Calu3 (cell line): Measurements from ENCODE around the gene PLXNA4. TPM values are rescaled to one million over a fixed set of nuclear protein-coding genes. Genes with fewer than 3 reads are reported as not detected.

Experiments used
- BruUV-seq: library from RNA; stranded (reverse); fragments of 400-500 nt; replicated peaks from 2 replicates; lab custom pipeline; 2021; lab: Mats Ljungman, UMichigan
- CTCF ChIA-PET: fragments of 300-600 bp; sonication (Branson Sonifier 250); formaldehyde crosslinking; loops from one replicate; lab custom pipeline; 2022; ENCODE audit warnings: antibody characterized with exemption; lab: Charles Lee
- DNase-seq: peaks from one replicate; pipeline ENCODE4 v3.0.0; 2022
- H3K27ac Mint-ChIP-seq: one replicate; pipeline ENCODE4 v1.8.0; 2022; ENCODE audit warnings: mixed read lengths; ENCODE audit not compliant: unreplicated experiment
- H3K27me3 Mint-ChIP-seq: one replicate; pipeline ENCODE4 v1.8.0; 2022; ENCODE audit warnings: mixed read lengths; ENCODE audit not compliant: unreplicated experiment
- H3K36me3 Mint-ChIP-seq: one replicate; pipeline ENCODE4 v1.8.0; 2022; ENCODE audit warnings: mild to moderate bottlenecking, moderate library complexity, mixed read lengths; ENCODE audit not compliant: insufficient read depth, unreplicated experiment
- H3K4me1 Mint-ChIP-seq: one replicate; pipeline ENCODE4 v1.8.0; 2022; ENCODE audit warnings: mild to moderate bottlenecking, low read depth, mixed read lengths; ENCODE audit not compliant: unreplicated experiment
- H3K4me3 Mint-ChIP-seq: one replicate; pipeline ENCODE4 v1.8.0; 2022; ENCODE audit warnings: mild to moderate bottlenecking, low read depth, moderate library complexity, mixed read lengths; ENCODE audit not compliant: unreplicated experiment
- H3K9me3 Mint-ChIP-seq: one replicate; pipeline ENCODE4 v1.8.0; 2022; ENCODE audit warnings: low read depth, mixed read lengths; ENCODE audit not compliant: unreplicated experiment
- CTCF ChIP-seq: fragments of 200-600 bp; IDR thresholded peaks from one replicate; pipeline ENCODE4 v1.8.0; 2022; ENCODE audit warnings: antibody characterized with exemption; ENCODE audit not compliant: unreplicated experiment
- intact Hi-C: fragments of 100-400 bp; cut with micrococcal nuclease; formaldehyde crosslinking; loops from one replicate; pipeline ENCODE4 v1.10.0; 2022; ENCODE audit not compliant: unreplicated experiment
- total RNA-seq: library from RNA; stranded (reverse); gene quantifications from 2 replicates; pipeline ENCODE4 v1.2.3, GENCODE V29; 2022

PLXNA4 gene
- total RNA-seq, 1 experiment from 2014 or later, result not detected

DNA sequence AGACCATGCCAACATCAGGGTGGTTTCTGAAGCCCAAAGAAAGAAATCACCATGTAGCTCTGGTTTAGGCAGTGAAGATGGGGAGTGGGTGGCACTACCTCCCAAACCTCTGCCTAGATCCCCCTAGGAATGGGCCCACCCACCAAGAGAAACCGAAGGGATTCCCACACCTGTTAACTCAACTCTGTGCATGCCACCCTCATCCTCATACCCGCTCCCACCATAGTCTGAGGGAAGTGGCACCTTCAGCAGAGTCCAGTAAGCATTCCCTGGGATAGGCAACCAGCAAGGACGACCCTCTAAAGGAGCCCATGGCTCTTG is 1.7 kb upstream of the PLXNA4 start:
- TF ChIP-seq CTCF, result no peak
- H3K4me3 Mint-ChIP-seq, result peak overlapping the region; percentile 19
- no TSS peak for BruUV-seq
- no peak for DNase-seq
- CTCF ChIA-PET, result no interaction called here
- intact Hi-C loops, result no loop called here
- H3K27me3 Mint-ChIP-seq, result peaks cover 84% of the 10 kb centered on the region
- H3K9me3 Mint-ChIP-seq, result no peaks in the 10 kb centered on the region
- no peaks in the 10 kb centered on the region for H3K36me3 Mint-ChIP-seq
- no peaks in the 10 kb centered on the region for H3K4me1 Mint-ChIP-seq
- no peak overlapping the region for H3K27ac Mint-ChIP-seq

DNA sequence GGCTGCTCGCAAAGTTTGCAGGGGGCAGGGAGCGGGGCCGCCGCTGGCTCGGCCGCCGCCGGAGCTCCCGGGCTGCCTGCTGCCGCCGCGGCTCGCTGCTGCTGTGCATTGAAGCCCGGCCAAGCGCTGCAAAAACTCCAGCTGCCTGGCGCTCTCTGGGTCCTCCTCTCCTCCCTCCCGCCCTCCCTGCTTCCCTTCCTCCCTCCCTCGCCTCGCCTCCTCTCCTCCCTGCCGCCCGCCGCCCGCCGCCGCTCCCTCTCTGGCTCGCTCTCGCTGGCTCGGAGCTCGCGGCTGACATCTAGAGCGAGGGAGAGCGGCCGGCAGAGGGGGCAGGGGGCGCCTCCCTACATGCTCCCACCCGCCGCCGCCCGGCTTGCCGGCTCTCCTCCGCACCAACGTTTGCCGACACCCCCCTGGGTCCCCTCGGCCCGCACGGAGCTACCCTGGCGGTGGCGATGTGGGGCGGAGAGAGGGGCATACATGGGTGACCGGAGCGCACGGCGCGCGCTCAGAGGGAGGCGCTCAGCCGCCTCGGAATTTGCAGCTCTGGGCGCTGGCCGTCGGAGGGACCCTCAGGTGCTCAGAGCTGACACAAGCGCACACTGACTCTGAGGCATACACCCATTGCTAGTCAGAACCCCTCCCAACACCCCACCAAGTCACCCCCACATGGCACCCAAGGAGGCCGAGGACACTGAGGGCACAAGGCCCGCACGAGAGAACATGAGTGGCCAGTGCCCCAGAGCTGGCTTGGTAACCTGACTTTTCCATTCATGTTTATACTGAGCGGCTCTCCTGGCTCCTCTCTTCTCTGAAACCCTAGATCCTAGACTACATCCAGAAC is 1.2 kb upstream of the PLXNA4 start:
- H3K4me3 Mint-ChIP-seq, result peak overlapping the region; percentile 19

GRCh38 chr7:132576721-132577085 is 433 bp upstream of the PLXNA4 start:
- Mint-ChIP-seq H3K27me3 (peaks cover 84% of the 10 kb centered on the region), H3K36me3 (no peaks in the 10 kb centered on the region), H3K27ac (no peak overlapping the region), H3K4me1 (no peaks in the 10 kb centered on the region), H3K4me3 (no peak overlapping the region), H3K9me3 (no peaks in the 10 kb centered on the region)
- no peak for DNase-seq
- no peak for TF ChIP-seq CTCF
- intact Hi-C loops, result no loop called here
- CTCF ChIA-PET, result interaction anchor here (0.6 kb wide), 2 partner anchors 217 to 256 kb away, joined by 3 to 6 read pairs; no protein-coding TSS in a partner anchor
- BruUV-seq, result no TSS peak

More for the DNA sequence above, 1.2 kb upstream of the PLXNA4 start:
- BruUV-seq, result no TSS peak
- Mint-ChIP-seq H3K27me3 (peaks cover 84% of the 10 kb centered on the region), H3K9me3 (no peaks in the 10 kb centered on the region), H3K27ac (no peak overlapping the region), H3K4me1 (no peaks in the 10 kb centered on the region), H3K36me3 (no peaks in the 10 kb centered on the region)
- CTCF ChIA-PET, result interaction anchor here (0.6 kb wide), 1 partner anchor 256 kb away, joined by 3 read pairs; no protein-coding TSS in a partner anchor
- peak; percentile 9 for DNase-seq
- no peak for TF ChIP-seq CTCF
- intact Hi-C loops, result no loop called here

GRCh38 chr7:132575419-132575981 is 770 bp downstream of the PLXNA4 start:
- peaks cover 90% of the 10 kb centered on the region for H3K27me3 Mint-ChIP-seq
- TF ChIP-seq CTCF, result no peak
- no peaks in the 10 kb centered on the region for H3K4me1 Mint-ChIP-seq
- H3K9me3 Mint-ChIP-seq, result no peaks in the 10 kb centered on the region
- H3K36me3 Mint-ChIP-seq, result no peaks in the 10 kb centered on the region
- intact Hi-C loops, result no loop called here
- CTCF ChIA-PET, result no interaction called here
- DNase-seq, result no peak
- no TSS peak for BruUV-seq
- H3K4me3 Mint-ChIP-seq, result no peak overlapping the region
- no peak overlapping the region for H3K27ac Mint-ChIP-seq
